ENCODE results near the gene TMEM80. TPM values are rescaled to one million over a fixed set of nuclear protein-coding genes. Genes with fewer than 3 reads are reported as not detected.
A peak's percentile ranks its signal among the peaks of the same experiment; 100 is the strongest.

Gene TMEM80
- total and polyA plus RNA-seq, 9 of the 15 experiments (the other 6 are each of a cell fraction or from before 2014, with no cell fraction given): 5.1 to 30.1 (median 12.4) TPM

DNA sequence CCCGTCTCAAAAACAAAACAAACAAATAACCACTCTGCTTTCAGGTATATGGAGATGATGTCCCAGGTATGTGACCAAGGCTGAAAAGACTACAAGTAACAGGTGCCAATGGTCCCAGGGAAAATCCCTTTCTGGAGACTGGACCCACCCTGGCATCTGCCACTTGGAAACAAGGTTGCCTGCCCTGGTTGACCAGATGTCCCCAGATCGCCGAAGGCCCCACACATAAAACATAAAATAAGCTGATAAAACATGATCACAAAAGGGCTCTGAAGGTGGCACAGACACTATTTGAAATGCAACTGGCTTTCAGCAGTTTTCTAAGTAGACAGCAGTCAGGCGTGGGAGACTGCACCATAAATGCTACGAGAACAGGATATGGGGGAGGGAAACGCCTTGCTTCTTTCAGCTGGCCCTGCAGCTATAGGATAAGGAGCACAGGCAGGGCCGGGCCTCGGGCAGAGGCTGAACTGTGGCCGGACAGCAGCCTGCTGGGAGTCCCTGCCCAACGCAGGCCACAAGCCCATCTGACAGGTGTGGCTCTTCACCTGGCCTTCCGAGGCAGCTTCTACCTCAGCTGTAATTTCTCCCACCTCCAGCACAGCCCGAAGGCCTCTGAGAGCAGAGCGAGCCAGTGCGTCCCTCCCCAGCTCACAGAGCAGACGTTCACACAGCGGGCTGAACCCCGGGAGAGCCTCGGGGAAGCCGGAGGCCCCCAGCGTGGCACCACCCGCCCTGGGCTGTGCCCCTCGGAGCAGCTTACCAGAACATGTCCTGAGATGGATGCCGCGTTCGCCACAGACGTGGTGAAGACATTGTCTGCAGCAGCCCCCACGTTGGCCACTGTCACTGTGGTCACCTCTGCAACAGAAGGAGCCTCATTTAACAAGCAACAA is 4.6 kb upstream of the TMEM80 start (continued):
- no peak for TF ChIP-seq RBM15 (IDR thresholded peaks at IDR 0.05; ENCODE audit: insufficient read depth, low read length)
- TF ChIP-seq CREB1 (IDR thresholded peaks at IDR 0.05): no peak
- TF ChIP-seq CREB1 (CRISPR knock-in tag; IDR thresholded peaks at IDR 0.05): no peak
- TF ChIP-seq MAZ (CRISPR knock-in tag; conservative IDR thresholded peaks at IDR 0.05 in 1 of 2, IDR thresholded peaks at IDR 0.05 in 1 of 2): peak in 1 of 2 experiments; percentile 39; a peak in 1 of 4 replicates
- no peak for TF ChIP-seq GTF2A2 (tag; IDR thresholded peaks at IDR 0.05)
- no peak for TF ChIP-seq HES1 (IDR thresholded peaks at IDR 0.05; ENCODE audit: low read depth)
- 0 out of 2 replicates have a peak, but pooled peaks have one; percentile 32 for TF ChIP-seq POLR2G (IDR thresholded peaks at IDR 0.05; ENCODE audit: low read depth, low read length)
- peak; percentile 84 for TF ChIP-seq ARID1B (IDR thresholded peaks at IDR 0.05)
- no peak for TF ChIP-seq MCM7 (IDR thresholded peaks at IDR 0.05)
- TF ChIP-seq YBX1 (IDR thresholded peaks at IDR 0.05): no peak
- TF ChIP-seq ZBTB33 (CRISPR knock-in tag; IDR thresholded peaks at IDR 0.05): 0 out of 2 replicates have a peak, but pooled peaks have one; percentile 22
- no peak for TF ChIP-seq RB1 (IDR thresholded peaks at IDR 0.05; ENCODE audit: low read depth)
- TF ChIP-seq, protein P1, sequence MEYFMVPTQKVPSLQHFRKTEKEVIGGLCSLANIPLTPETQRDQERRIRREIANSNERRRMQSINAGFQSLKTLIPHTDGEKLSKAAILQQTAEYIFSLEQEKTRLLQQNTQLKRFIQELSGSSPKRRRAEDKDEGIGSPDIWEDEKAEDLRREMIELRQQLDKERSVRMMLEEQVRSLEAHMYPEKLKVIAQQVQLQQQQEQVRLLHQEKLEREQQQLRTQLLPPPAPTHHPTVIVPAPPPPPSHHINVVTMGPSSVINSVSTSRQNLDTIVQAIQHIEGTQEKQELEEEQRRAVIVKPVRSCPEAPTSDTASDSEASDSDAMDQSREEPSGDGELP (CRISPR knock-in tag; IDR thresholded peaks at IDR 0.05; ENCODE audit: borderline replicate concordance): peak; percentile 97
- no peak for TF ChIP-seq ZNF232 (CRISPR knock-in tag; IDR thresholded peaks at IDR 0.05)
- peak; percentile 64 to 86; a peak in 2 of 4 replicates for TF ChIP-seq SIN3A (IDR thresholded peaks at IDR 0.05; ENCODE audit: borderline replicate concordance in 2 of 2, control insufficient read depth in 1 of 2, low read depth in 2 of 2, low read length in 2 of 2)
- TF ChIP-seq JUND (IDR thresholded peaks at IDR 0.05; ENCODE audit: borderline replicate concordance, low read depth, low read length): 0 out of 2 replicates have a peak, but pooled peaks have one; percentile 18
- TF ChIP-seq JUND (tag; IDR thresholded peaks at IDR 0.05; ENCODE audit: borderline replicate concordance, low read depth, low read length): no peak
- TF ChIP-seq ATF1 (CRISPR knock-in tag; IDR thresholded peaks at IDR 0.05): no peak
- TF ChIP-seq ATF1 (tag; IDR thresholded peaks at IDR 0.05): peak; percentile 31; the same call in 1 of the 2 replicates
- peak; percentile 28 for TF ChIP-seq TAF1 (IDR thresholded peaks at IDR 0.05; ENCODE audit: control insufficient read depth, extremely low read depth, insufficient read depth, low read length, severe bottlenecking)
- no peak for TF ChIP-seq CTCFL (IDR thresholded peaks at IDR 0.05; ENCODE audit: borderline replicate concordance, insufficient read depth, low read depth, low read length, poor library complexity, severe bottlenecking)
